Epithelial cell of proximal tubule (primary cell): ENCODE measurements around the gene SND1. TPM values are rescaled to one million over a fixed set of nuclear protein-coding genes. Genes with fewer than 3 reads are reported as not detected.
"Not testable (repeated sequence)": the region's sequence is repeated elsewhere in the genome, so short reads cannot be mapped to it uniquely, and the experiment has no call there.

ENCODE experiments used
- DNase-seq: peaks from one replicate; pipeline ENCODE4 v3.0.0-alpha.2; 2011; ENCODE audit warnings: low read depth
- H3K4me3 ChIP-seq: 2 replicates; pipeline ENCODE4 v1.5.1; 2011; ENCODE audit warnings: low read depth, mild to moderate bottlenecking, low read length
- total RNA-seq: library from RNA; depleted of rRNA; stranded (reverse); fragments of >200 nt; gene quantifications from 2 replicates; pipeline ENCODE4 v1.2.3, GENCODE V29; 2015
- TF ChIP-seq, protein P1 (sequence below): conservative IDR thresholded peaks from 2 replicates; pipeline ENCODE4 v1.5.1; 2012; ENCODE audit warnings: low read depth, mild to moderate bottlenecking, low read length

The SND1 gene
- total RNA-seq, 1 donor from 2014 or later: 122 TPM

DNA sequence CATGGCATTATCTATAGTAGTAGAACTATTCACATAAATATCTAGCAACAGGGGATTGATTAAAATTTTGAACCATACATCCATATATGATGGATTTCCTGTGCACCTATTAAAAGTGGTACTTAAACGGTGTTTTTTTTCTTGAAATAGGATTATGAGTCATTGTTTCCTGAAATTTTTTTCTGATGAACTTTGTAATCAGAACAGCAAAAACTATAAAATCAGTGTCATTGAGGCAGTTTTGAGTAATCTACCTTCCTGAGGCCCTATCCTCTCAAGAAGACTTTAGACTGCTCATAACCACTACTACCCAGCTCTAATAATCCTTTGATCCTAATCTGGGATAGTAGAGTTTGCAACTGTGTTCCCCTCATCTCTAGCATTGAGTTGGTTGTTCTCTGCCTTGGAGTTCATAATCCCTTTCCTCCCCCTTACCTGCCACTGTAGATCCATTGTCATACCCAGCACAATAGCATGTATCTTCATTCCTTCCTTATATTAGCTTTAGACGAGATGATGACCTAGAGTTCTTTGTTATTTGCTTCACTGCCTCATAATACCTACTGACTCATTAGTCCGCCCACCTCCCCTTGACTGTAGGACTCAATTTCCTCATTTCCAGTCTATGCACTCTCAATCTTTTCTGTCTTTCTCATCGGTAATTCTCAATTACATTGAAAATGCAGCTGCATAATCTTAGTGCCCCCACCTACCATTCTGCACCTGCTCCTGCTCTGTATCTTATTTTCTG lies 245.9 kb downstream of the SND1 start:
- TF ChIP-seq, protein P1, sequence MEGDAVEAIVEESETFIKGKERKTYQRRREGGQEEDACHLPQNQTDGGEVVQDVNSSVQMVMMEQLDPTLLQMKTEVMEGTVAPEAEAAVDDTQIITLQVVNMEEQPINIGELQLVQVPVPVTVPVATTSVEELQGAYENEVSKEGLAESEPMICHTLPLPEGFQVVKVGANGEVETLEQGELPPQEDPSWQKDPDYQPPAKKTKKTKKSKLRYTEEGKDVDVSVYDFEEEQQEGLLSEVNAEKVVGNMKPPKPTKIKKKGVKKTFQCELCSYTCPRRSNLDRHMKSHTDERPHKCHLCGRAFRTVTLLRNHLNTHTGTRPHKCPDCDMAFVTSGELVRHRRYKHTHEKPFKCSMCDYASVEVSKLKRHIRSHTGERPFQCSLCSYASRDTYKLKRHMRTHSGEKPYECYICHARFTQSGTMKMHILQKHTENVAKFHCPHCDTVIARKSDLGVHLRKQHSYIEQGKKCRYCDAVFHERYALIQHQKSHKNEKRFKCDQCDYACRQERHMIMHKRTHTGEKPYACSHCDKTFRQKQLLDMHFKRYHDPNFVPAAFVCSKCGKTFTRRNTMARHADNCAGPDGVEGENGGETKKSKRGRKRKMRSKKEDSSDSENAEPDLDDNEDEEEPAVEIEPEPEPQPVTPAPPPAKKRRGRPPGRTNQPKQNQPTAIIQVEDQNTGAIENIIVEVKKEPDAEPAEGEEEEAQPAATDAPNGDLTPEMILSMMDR: no peak
- no peak for DNase-seq
- no peak overlapping the region for H3K4me3 ChIP-seq

GRCh38 chr7:127899411-127899810 lies 247.4 kb downstream of the SND1 start:
- H3K4me3 ChIP-seq: no peak overlapping the region
- TF ChIP-seq, protein P1: no peak
- DNase-seq: no peak

GRCh38 chr7:127900141-127900540 lies 248.1 kb downstream of the SND1 start:
- TF ChIP-seq, protein P1: no peak
- no peak for DNase-seq
- no peak overlapping the region for H3K4me3 ChIP-seq

- DNase-seq: no peak
- H3K4me3 ChIP-seq: no peak overlapping the region
- TF ChIP-seq, protein P1: no peak
Observed at GRCh38 chr7:127900732-127901685, 249.0 kb downstream of the SND1 start.

DNA sequence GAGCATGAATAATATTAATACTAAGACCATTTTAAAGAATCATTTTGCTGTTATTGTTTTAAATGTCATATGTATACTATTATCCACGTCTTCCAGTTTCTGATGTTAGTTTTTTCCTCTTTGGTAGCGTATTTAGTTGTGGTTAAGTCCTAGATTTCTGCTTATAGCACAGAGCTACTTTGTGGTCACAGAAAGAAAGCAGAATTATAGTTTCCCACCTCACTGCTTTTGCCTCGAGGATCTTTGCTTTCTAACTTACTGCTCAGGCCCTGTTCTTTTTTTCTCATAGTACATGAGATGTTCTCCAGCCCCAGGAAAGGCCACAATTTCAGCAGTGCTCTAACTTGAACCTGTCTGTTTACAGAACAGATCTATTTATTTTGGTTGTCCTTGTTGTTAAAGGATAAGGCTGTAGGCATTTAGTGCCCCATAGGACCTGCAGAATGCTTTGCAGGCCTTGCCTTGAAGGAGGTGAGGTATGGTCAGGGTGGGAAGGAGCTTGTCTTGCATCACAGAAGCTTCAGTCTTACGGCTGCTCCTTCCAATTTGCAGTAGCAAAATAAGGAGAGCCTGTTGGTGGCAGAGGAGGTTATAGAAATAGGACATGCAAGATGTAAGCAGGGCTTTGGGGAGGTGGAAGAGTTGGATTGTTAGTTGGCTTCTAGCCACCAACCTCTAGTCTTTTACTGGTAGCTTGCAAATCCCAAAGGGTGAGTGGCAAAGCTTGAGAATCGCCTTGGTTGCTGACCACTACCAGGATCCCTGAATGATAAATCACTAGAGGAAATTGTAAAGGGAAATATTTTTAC lies 250.1 kb downstream of the SND1 start:
- no peak overlapping the region for H3K4me3 ChIP-seq
- TF ChIP-seq, protein P1: no peak
- no peak for DNase-seq

- DNase-seq, H3K4me3 ChIP-seq: not testable (repeated sequence)
Observed at GRCh38 chr7:127902753-127903152, 250.8 kb downstream of the SND1 start.
